ENCODE measurements around the gene HNRNPA1L2. TPM values are rescaled to one million over a fixed set of nuclear protein-coding genes. Genes with fewer than 3 reads are reported as not detected.

Gene HNRNPA1L2
- total and polyA plus RNA-seq, 10 of the 15 experiments (the other 5 are each of a cell fraction or from before 2014, with no cell fraction given): 3.3 to 12.0 (median 7.8) TPM

- ChIA-PET POLR2A (no interaction called here), SMC1A (ENCODE audit: uncharacterized antibody, unreplicated experiment) (interaction anchor here (0.7 to 1.2 kb wide), 3 partner anchors 67 to 140 kb away, joined by 3 read pairs; no protein-coding TSS in a partner anchor), CTCF (interaction anchor here (0.7 to 3.7 kb wide), 4 partner anchors 20 to 139 kb away, joined by 3 to 17 read pairs (median 6); no protein-coding TSS in a partner anchor), RAD21 (ENCODE audit: unreplicated experiment) (interaction anchor here (1.0 to 1.2 kb wide), 2 partner anchors 56 to 140 kb away, joined by 4 to 5 read pairs; no protein-coding TSS in a partner anchor)
- ATAC-seq (no peak), DNase-seq (ENCODE audit: low read depth, low spot score) (no peak), FAIRE-seq (no peak)
- H3K9me3 ChIP-seq (replicated peaks; ENCODE audit: control insufficient read depth, insufficient read depth, low read length): no peaks in the 10 kb centered on the region
- no peak for TF ChIP-seq TBL1XR1 (IDR thresholded peaks at IDR 0.05; ENCODE audit: low read depth, low read length)
- TF ChIP-seq RAD21 (IDR thresholded peaks at IDR 0.05; ENCODE audit: insufficient read depth, low read depth, low read length): 0 out of 2 replicates have a peak, but pooled peaks have one; percentile 1
- no peak for TF ChIP-seq RFX5 (IDR thresholded peaks at IDR 0.05; ENCODE audit: low read depth, low read length)
- TF ChIP-seq RUNX3 (IDR thresholded peaks at IDR 0.05; ENCODE audit: low read length): no peak
- TF ChIP-seq NBN (IDR thresholded peaks at IDR 0.05): no peak
- 100% methylated on average over 2 of the region's 2 CpGs for WGBS (ENCODE audit: insufficient coverage, insufficient replicate concordance, low lambda C conversion rate, missing lambda C conversion rate)
- no peak overlapping the region for H3K9ac ChIP-seq (ENCODE audit: control insufficient read depth, insufficient read depth, low read length)
- peaks cover 3 to 32% of the 10 kb centered on the region in 2 experiments for H3K36me3 ChIP-seq (ENCODE audit: control insufficient read depth in 2 of 2, insufficient read depth in 2 of 2, low read length in 1 of 2)
- in situ Hi-C loops (cut with MboI) (loop anchor here (5.0 to 10.0 kb wide), 2 partner anchors 138 to 295 kb away; no protein-coding TSS in a partner anchor), intact Hi-C loops (cut with micrococcal nuclease; ENCODE audit: unreplicated experiment) (loop anchor here (5.0 kb wide), 1 partner anchor 298 kb away; no protein-coding TSS in a partner anchor)
- no peaks in the 10 kb centered on the region; the same call in 1 of the 2 replicates for H3K79me2 ChIP-seq (ENCODE audit: control insufficient read depth, insufficient read depth, low read length)
- H2AFZ ChIP-seq (ENCODE audit: control insufficient read depth, low read depth, low read length): no peak overlapping the region
- no peaks in the 10 kb centered on the region for H3K4me1 ChIP-seq (ENCODE audit: control insufficient read depth, insufficient read depth, low read length)
- no peak overlapping the region for H3K4me2 ChIP-seq (ENCODE audit: control insufficient read depth, insufficient read depth)
- no TSS peak for BruUV-seq (replicated peaks)
- no peak overlapping the region for H3K27ac ChIP-seq (ENCODE audit: control insufficient read depth, insufficient read depth)
- H3K4me3 ChIP-seq: no peak overlapping the region
- H3K27me3 ChIP-seq (replicated peaks in 1 of 2; ENCODE audit: control insufficient read depth in 2 of 2, insufficient read depth in 2 of 2, low read length in 1 of 2): no peaks in the 10 kb centered on the region
- no peaks in the 10 kb centered on the region for H4K20me1 ChIP-seq (ENCODE audit: control insufficient read depth, insufficient read depth)
Measured at GRCh38 chr13:52669677-52670076, 27.4 kb downstream of the HNRNPA1L2 start.

GRCh38 chr13:52670726-52671125, 28.5 kb downstream of the HNRNPA1L2 start:
- no TSS peak for BruUV-seq (replicated peaks)
- no peak overlapping the region for H2AFZ ChIP-seq (ENCODE audit: control insufficient read depth, low read depth, low read length)
- H3K9ac ChIP-seq (ENCODE audit: control insufficient read depth, insufficient read depth, low read length): no peak overlapping the region
- RAD21 ChIA-PET (ENCODE audit: unreplicated experiment): interaction anchor here (1.1 to 1.8 kb wide), 4 partner anchors 55 to 297 kb away, joined by 4 to 7 read pairs (median 6); no protein-coding TSS in a partner anchor
- ATAC-seq (no peak), FAIRE-seq (no peak), DNase-seq (ENCODE audit: low read depth, low spot score) (no peak)
- CTCF ChIA-PET: interaction anchor here (0.7 to 3.7 kb wide), 8 partner anchors 8 to 297 kb away, joined by 3 to 43 read pairs (median 6); no protein-coding TSS in a partner anchor
- 97% methylated on average over 8 of the region's 8 CpGs for WGBS (ENCODE audit: insufficient coverage, insufficient replicate concordance, low lambda C conversion rate, missing lambda C conversion rate)
- H3K4me1 ChIP-seq (ENCODE audit: control insufficient read depth, insufficient read depth, low read length): no peaks in the 10 kb centered on the region
- H3K27me3 ChIP-seq (replicated peaks in 1 of 2; ENCODE audit: control insufficient read depth in 2 of 2, insufficient read depth in 2 of 2, low read length in 1 of 2): no peaks in the 10 kb centered on the region
- intact Hi-C loops (cut with micrococcal nuclease; ENCODE audit: unreplicated experiment): no loop called here
- H3K27ac ChIP-seq (ENCODE audit: control insufficient read depth, insufficient read depth): no peak overlapping the region
- H3K79me2 ChIP-seq (ENCODE audit: control insufficient read depth, insufficient read depth, low read length): no peaks in the 10 kb centered on the region; the same call in 1 of the 2 replicates
- SMC1A ChIA-PET (ENCODE audit: uncharacterized antibody, unreplicated experiment): interaction anchor here (1.0 to 3.0 kb wide), 10 partner anchors 11 to 297 kb away, joined by 3 to 21 read pairs (median 7); partner anchors contain the start of gene SUGT1
- POLR2A ChIA-PET: interaction anchor here (0.6 kb wide), 1 partner anchor 14 kb away, joined by 3 read pairs; no protein-coding TSS in a partner anchor
- H3K9me3 ChIP-seq (replicated peaks; ENCODE audit: control insufficient read depth, insufficient read depth, low read length): no peaks in the 10 kb centered on the region
- H3K36me3 ChIP-seq (ENCODE audit: control insufficient read depth in 2 of 2, insufficient read depth in 2 of 2, low read length in 1 of 2): peaks cover 3 to 29% of the 10 kb centered on the region in 2 experiments
- no peak overlapping the region for H3K4me3 ChIP-seq
- in situ Hi-C loops (cut with MboI): no loop called here
- H3K4me2 ChIP-seq (ENCODE audit: control insufficient read depth, insufficient read depth): no peak overlapping the region
- no peaks in the 10 kb centered on the region for H4K20me1 ChIP-seq (ENCODE audit: control insufficient read depth, insufficient read depth)
- TF ChIP-seq ZNF217 (IDR thresholded peaks at IDR 0.05) (no peak), JUND (IDR thresholded peaks at IDR 0.05; ENCODE audit: low read depth, low read length) (no peak), USF1 (IDR thresholded peaks at IDR 0.05; ENCODE audit: borderline replicate concordance, extremely low read length, insufficient read depth, low read depth, low read length) (no peak), ESRRA (IDR thresholded peaks at IDR 0.05; ENCODE audit: low read length) (no peak), SREBF2 (IDR thresholded peaks at IDR 0.05; ENCODE audit: low read length) (no peak), SMAD5 (IDR thresholded peaks at IDR 0.05; ENCODE audit: low read depth) (no peak), MEF2B (IDR thresholded peaks at IDR 0.05; ENCODE audit: partially characterized antibody, poor library complexity, severe bottlenecking) (no peak), CHD2 (IDR thresholded peaks at IDR 0.05; ENCODE audit: borderline replicate concordance, low read depth, low read length) (no peak), LARP7 (IDR thresholded peaks at IDR 0.05) (no peak), CTCF (IDR thresholded peaks at IDR 0.05 in 2 of 3, conservative IDR thresholded peaks at IDR 0.05 in 1 of 3; ENCODE audit: control insufficient read depth in 2 of 3, extremely low read depth in 1 of 3, insufficient read depth in 1 of 3, low read depth in 3 of 3, low read length in 3 of 3) (no peak)

Measured in GM12878 (cell line).